Heart right ventricle (tissue), 16 donors: ENCODE results near the gene BCKDHB. TPM values are rescaled to one million over a fixed set of nuclear protein-coding genes. Genes with fewer than 3 reads are reported as not detected.
"Not testable (repeated sequence)": the region's sequence is repeated elsewhere in the genome, so short reads cannot be mapped to it uniquely, and the experiment has no call there.

ENCODE experiments used
- ATAC-seq, 8 donors: fragments of 200-7000 bp; cut with Tn5 transposase; one replicate each; pipeline ENCODE4 v1.9.1; 2020; ENCODE audit warnings: mild to moderate bottlenecking in 8 of 8, moderate library complexity in 8 of 8, moderate number of reproducible peaks in 1 of 8
- DNase-seq, 2 donors: peaks; one replicate each; pipeline ENCODE4 v3.0.0-alpha.2; 2020
- H3K27ac ChIP-seq, 10 donors: fragments of 200-600 bp; sonication (generic) in 2 of 10; one replicate each; pipeline versions ENCODE4 v1.5.0 to v1.8.0; 2020 to 2022; ENCODE audit warnings: mild to moderate bottlenecking in 3 of 10
- H3K27me3 ChIP-seq, 7 donors: fragments of 200-600 bp; one replicate each; pipeline ENCODE4 v1.8.0; 2021 to 2022; ENCODE audit warnings: mild to moderate bottlenecking in 2 of 7
- H3K36me3 ChIP-seq, 9 donors: fragments of 200-600 bp; sonication (generic) in 1 of 9; one replicate each; pipeline versions ENCODE4 v1.5.0 to v1.8.0; 2020 to 2022; ENCODE audit warnings: mild to moderate bottlenecking in 2 of 9
- H3K4me1 ChIP-seq, 9 donors: fragments of 200-600 bp; sonication (generic) in 1 of 9; one replicate each; pipeline versions ENCODE4 v1.5.0 to v1.8.0; 2020 to 2022; ENCODE audit warnings: mild to moderate bottlenecking in 4 of 9
- H3K4me3 ChIP-seq, 10 donors: fragments of 200-600 bp; sonication (generic) in 2 of 10; one replicate each; pipeline versions ENCODE4 v1.5.0 to v1.8.0; 2020 to 2022; ENCODE audit warnings: mild to moderate bottlenecking in 7 of 10, moderate library complexity in 2 of 10
- H3K9me3 ChIP-seq, 11 donors: fragments of 200-600 bp in 10 of 11; sonication (generic) in 2 of 11; one replicate each; pipeline versions ENCODE4 v1.5.0 to v1.8.0; 2013 to 2022; ENCODE audit warnings: mild to moderate bottlenecking in 2 of 11, control low read depth in 1 of 11, moderate library complexity in 1 of 11
- CTCF ChIP-seq, 9 donors: fragments of 200-600 bp; sonication (generic) in 2 of 9; IDR thresholded peaks; one replicate each; pipeline versions ENCODE4 v1.5.0 to v1.8.0; 2021 to 2022; ENCODE audit warnings: antibody characterized with exemption in 9 of 9, mild to moderate bottlenecking in 5 of 9, moderate library complexity in 1 of 9
- WGBS, 2 donors: extraction: QIAGEN DNeasy Blood & Tissue Kit; methylation state at CpG; one replicate each; pipeline ENCODE4 v1.1.7; 2013; ENCODE audit warnings: inconsistent platforms in 1 of 2; 5-methylcytosine and 5-hydroxymethylcytosine counted together
- intact Hi-C, 10 donors: fragments of 100-400 bp; cut with DNase I; formaldehyde crosslinking; loops; one replicate each; pipeline versions ENCODE4 v1.11.1 to v1.14.2; 2022
- polyA plus RNA-seq, 2 donors: library from polyadenylated mRNA; stranded (reverse); fragments of 200-250 nt; gene quantifications; one replicate each; pipeline ENCODE4 v1.2.3, GENCODE V29; 2013
- total RNA-seq, 10 donors: library from RNA; stranded (reverse); fragmentation: NEBNext Ultra II Directional in 3 of 10; extraction: Animal tissue kit (Norgen Biotek cat#: 25700) in 3 of 10; gene quantifications; one replicate each; pipeline versions ENCODE4 v1.2.1 to v1.2.4, GENCODE V29; 2021 to 2023
- donor health status: Arrhythmogenic right ventricular cardiomyopathy.
- donor health status: ischemic (EF 13 %, LVEDD 7.1; RV severe dilation, severe dysfunction).
- donor health status: healthy with polysubstance abuse.
- donor health status: DM: no; HTN: yes; CAD: no.
- donor health status: DM: no; HTN: no; CAD: no.
- donor health status: ischemic (EF 25% LVEDD 6.9; RV normal size, moderate dysfunction).
- donor health status: ischemic (EF 25% LVEDD 5.7; RV mildly dilated, moderate dysfunction).
- donor health status: healthy.
- donor health status: DM: yes; HTN: yes; CAD: no.
- donor health status: Ischemic cardiomyopathy.
- donor health status: ischemic (EF 35%, LVEDD 5.7; RV mildly dilated, moderate dysfunction).
- donor health status: nonischemic (EF 11% LVEDD 7.7; RV severe dilation, severe dysfunction).
- donor health status: DM: yes; HTN: yes; CAD: no.
- donor health status: PGD.
- donor health status: ischemic (EF 29% LVEDD 5.4; RV normal size, mild dysfunction).
- donor health status: nonischemic (EF 23%, LVEDD 6.1; RV moderate dilation, normal function).

The BCKDHB gene
- total and polyA plus RNA-seq, 12 donors: 7.1 to 46.4 (median 31.2) TPM

- ATAC-seq: no peak
- intact Hi-C loops: no loop called here
Observed at GRCh38 chr6:80233958-80234357, 127.5 kb downstream of the BCKDHB start.

GRCh38 chr6:80234401-80234800 lies 127.9 kb downstream of the BCKDHB start:
- DNase-seq (no peak), ATAC-seq (no peak)
- Histone ChIP-seq H3K27ac (no peak overlapping the region), H3K36me3 (no peaks in the 10 kb centered on the region), H3K27me3 (no peaks in the 10 kb centered on the region), H3K9me3 (peaks cover 0 to 8% (median 0%) of the 10 kb centered on the region in 11 donors), H3K4me1 (peaks cover 0 to 9% (median 0%) of the 10 kb centered on the region in 9 donors), H3K4me3 (no peak overlapping the region)
- TF ChIP-seq CTCF (IDR thresholded peaks at IDR 0.05): no peak
- WGBS, 2 donors: 52 to 57% methylated on average over 2 of the region's 2 CpGs
- intact Hi-C loops: no loop called here

More at GRCh38 chr6:80233958-80234357, 127.5 kb downstream of the BCKDHB start:
- Histone ChIP-seq H3K4me1 (peaks cover 0 to 9% (median 0%) of the 10 kb centered on the region in 9 donors), H3K36me3 (no peaks in the 10 kb centered on the region), H3K27me3 (no peaks in the 10 kb centered on the region), H3K27ac (no peak overlapping the region), H3K4me3 (no peak overlapping the region), H3K9me3 (peaks cover 0 to 5% (median 0%) of the 10 kb centered on the region in 11 donors)
- DNase-seq: no peak
- no peak for TF ChIP-seq CTCF (IDR thresholded peaks at IDR 0.05)
- 79 to 82% methylated on average over 5 of the region's 5 CpGs for WGBS, 2 donors

DNA sequence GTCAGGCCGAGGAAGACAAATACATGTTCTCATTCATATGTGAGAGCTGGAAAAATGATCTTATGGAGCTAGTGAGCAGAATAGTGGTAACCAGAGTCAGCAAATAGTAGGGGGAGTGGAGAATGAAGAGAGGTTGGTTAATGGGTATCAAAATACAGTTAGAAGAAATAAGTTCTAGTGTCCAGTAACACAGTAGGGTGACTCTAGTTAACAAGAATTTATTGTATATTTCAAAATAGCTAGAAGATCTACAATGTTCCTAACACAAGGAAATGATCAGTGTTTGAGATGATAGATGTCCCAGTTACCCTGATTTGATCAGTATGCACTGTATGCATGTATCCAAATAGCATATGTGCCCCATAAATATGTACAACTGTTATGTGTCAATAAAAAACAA lies 128.4 kb downstream of the BCKDHB start:
- intact Hi-C loops: no loop called here
- no peaks in the 10 kb centered on the region for H3K36me3 ChIP-seq
- no peak overlapping the region for H3K27ac ChIP-seq
- H3K9me3 ChIP-seq: peaks cover 0 to 13% (median 0%) of the 10 kb centered on the region in 11 donors
- WGBS, 2 donors: 88 to 91% methylated on average over 1 of the region's 1 CpG
- no peak for ATAC-seq
- no peaks in the 10 kb centered on the region for H3K27me3 ChIP-seq
- peaks cover 0 to 9% (median 0%) of the 10 kb centered on the region in 9 donors for H3K4me1 ChIP-seq
- H3K4me3 ChIP-seq: no peak overlapping the region
- DNase-seq: no peak
- no peak for TF ChIP-seq CTCF (IDR thresholded peaks at IDR 0.05)

DNA sequence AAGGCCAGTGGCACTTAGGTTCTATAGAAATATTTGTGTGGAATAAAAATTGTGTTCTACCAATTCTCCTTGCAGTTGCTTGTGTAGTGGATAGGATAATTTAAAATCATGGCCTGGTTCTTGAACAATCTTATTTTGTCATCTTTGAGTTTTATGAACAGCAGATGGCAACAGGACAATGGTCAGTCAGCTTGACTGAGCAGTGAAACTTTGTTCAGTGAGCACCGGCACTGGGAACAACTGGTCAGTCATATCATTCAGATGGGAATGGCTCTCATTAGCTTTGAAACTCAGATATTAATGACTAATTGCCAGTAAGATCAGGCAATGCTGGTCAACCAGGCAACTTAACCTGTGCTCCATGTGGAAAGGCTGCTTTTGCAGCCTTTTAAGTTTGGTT lies 129.2 kb downstream of the BCKDHB start:
- Histone ChIP-seq H3K27me3 (no peaks in the 10 kb centered on the region), H3K36me3 (no peaks in the 10 kb centered on the region), H3K4me3 (no peak overlapping the region), H3K9me3 (peaks cover 0 to 14% (median 0%) of the 10 kb centered on the region in 11 donors), H3K27ac (no peak overlapping the region), H3K4me1 (peaks cover 0 to 9% (median 0%) of the 10 kb centered on the region in 9 donors)
- no peak for TF ChIP-seq CTCF (IDR thresholded peaks at IDR 0.05)
- DNase-seq (no peak), ATAC-seq (no peak)
- 86 to 89% methylated on average over 1 of the region's 1 CpG for WGBS, 2 donors
- intact Hi-C loops: no loop called here

- H3K9me3 ChIP-seq: peaks cover 0 to 14% (median 0%) of the 10 kb centered on the region in 11 donors
- DNase-seq, H3K4me3 ChIP-seq, H3K27me3 ChIP-seq, ATAC-seq, H3K4me1 ChIP-seq, intact Hi-C loops, H3K36me3 ChIP-seq, H3K27ac ChIP-seq: not testable (repeated sequence)
- 98 to 100% methylated on average over 2 of the region's 2 CpGs for WGBS, 2 donors
Observed at GRCh38 chr6:80238754-80239153, 132.3 kb downstream of the BCKDHB start.
